ENCODE measurements around the gene C6orf120.

The C6orf120 gene

DNA sequence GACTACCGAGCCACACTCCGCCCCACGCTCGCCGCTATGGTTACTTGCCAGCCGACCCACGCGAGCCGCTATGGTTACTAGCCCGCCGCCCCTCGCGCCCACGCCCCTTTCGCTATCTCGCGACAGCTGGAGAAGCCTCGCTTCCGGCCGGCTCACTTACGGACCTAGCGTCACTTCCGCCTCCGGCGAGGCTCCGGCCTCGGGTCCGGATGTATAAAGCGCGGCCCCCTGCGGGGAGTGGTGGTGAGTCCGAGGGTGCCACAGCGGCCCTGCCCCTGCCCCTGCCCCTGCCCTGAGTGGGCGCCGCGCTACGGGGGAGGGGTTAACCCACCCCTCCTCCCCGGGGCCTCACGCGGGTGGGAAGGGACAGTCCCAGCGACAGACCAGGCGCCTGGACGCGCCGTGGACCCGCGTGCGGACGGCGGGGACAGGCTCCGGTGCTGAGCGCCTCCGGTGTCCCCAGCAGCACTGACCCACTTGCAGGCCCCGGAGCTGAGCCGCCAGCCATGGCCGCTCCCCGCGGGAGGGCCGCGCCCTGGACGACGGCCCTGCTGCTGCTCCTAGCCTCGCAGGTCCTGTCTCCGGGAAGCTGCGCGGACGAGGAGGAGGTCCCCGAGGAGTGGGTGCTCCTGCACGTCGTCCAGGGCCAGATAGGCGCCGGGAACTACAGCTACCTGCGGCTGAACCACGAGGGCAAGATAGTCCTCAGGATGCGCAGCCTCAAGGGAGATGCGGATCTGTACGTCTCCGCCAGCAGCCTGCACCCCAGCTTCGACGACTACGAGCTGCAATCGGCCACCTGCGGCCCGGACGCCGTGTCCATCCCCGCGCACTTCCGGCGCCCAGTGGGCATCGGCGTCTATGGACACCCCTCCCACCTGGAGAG is at the start of gene C6orf120, which contains the start of gene WDR27:
TSS of gene C6orf120 (plus strand) at position 173 of the 886 bp plus-strand sequence. CDS start at position 507, 334 bp downstream.
TSS of gene WDR27 (minus strand) at position 76 of the 886 bp plus-strand sequence. CDS start 13,024 bp downstream, outside the sequence.
- DNase-seq (ENCODE audit: low read depth), result peak; percentile 86
- TF ChIP-seq, protein P1, sequence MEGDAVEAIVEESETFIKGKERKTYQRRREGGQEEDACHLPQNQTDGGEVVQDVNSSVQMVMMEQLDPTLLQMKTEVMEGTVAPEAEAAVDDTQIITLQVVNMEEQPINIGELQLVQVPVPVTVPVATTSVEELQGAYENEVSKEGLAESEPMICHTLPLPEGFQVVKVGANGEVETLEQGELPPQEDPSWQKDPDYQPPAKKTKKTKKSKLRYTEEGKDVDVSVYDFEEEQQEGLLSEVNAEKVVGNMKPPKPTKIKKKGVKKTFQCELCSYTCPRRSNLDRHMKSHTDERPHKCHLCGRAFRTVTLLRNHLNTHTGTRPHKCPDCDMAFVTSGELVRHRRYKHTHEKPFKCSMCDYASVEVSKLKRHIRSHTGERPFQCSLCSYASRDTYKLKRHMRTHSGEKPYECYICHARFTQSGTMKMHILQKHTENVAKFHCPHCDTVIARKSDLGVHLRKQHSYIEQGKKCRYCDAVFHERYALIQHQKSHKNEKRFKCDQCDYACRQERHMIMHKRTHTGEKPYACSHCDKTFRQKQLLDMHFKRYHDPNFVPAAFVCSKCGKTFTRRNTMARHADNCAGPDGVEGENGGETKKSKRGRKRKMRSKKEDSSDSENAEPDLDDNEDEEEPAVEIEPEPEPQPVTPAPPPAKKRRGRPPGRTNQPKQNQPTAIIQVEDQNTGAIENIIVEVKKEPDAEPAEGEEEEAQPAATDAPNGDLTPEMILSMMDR (IDR thresholded peaks at IDR 0.05; ENCODE audit: low read depth, low read length, missing control alignments), result no peak
- H3K4me3 ChIP-seq (ENCODE audit: low read depth, low read length), result peak within 1 kb of the TSS; percentile 79

GRCh38 chr6:169652896-169653295 is 49.0 kb upstream of the C6orf120 start:
- DNase-seq (ENCODE audit: low read depth), result no peak
- TF ChIP-seq, protein P1 (IDR thresholded peaks at IDR 0.05; ENCODE audit: low read depth, low read length, missing control alignments), result no peak
- H3K4me3 ChIP-seq (ENCODE audit: low read depth, low read length), result no peak overlapping the region

GRCh38 chr6:169653691-169654090 is 48.2 kb upstream of the C6orf120 start:
- H3K4me3 ChIP-seq (ENCODE audit: low read depth, low read length), result no peak overlapping the region
- TF ChIP-seq, protein P1 (IDR thresholded peaks at IDR 0.05; ENCODE audit: low read depth, low read length, missing control alignments), result no peak
- DNase-seq (ENCODE audit: low read depth), result no peak

DNA sequence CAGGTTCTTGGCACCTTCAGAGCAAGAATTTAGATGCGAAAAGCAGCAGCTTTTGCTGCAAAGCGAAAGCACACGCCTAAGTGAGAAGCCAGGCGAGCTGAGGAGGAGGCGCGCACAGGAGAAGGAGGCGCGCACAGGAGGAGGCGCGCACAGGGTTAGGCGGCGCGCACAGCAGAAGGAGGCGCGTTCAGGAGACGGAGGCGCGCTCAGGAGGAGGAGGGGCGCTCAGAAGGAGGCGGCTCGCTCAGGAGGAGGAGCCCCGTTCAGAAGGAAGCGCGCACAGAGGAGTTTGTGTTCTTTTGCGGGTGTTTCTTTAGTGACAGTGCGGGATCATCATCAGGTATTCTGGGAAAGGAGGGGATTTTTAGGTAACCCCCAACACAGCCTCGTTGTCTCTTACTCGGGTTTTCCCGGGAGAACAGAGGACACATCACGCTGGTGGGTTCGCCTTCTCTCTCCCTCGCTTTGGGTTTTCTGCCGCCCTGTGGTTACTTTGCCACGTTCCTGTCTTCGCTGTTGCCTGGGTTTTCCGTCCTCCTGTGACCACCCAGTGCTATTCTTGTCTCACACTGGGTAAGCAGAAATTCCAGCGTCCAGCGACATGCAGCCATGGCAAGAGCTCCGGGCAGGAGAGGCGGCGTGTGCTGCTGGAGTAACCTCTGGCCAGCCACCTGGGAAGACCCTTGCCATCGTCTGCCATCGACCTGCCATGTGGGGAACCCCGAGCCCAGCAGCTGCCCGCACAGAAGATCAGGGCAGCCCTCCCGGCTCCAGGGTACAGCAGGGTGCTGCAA is 47.1 kb upstream of the C6orf120 start:
- TF ChIP-seq, protein P1 (IDR thresholded peaks at IDR 0.05; ENCODE audit: low read depth, low read length, missing control alignments), result no peak
- DNase-seq (ENCODE audit: low read depth), result peak; percentile 30
- H3K4me3 ChIP-seq (ENCODE audit: low read depth, low read length), result peak overlapping the region; percentile 60

- TF ChIP-seq, protein P1 (IDR thresholded peaks at IDR 0.05; ENCODE audit: low read depth, low read length, missing control alignments), result no peak
- no peak for DNase-seq (ENCODE audit: low read depth)
- H3K4me3 ChIP-seq (ENCODE audit: low read depth, low read length), result no peak overlapping the region
Observed at GRCh38 chr6:169656546-169657283, 45.2 kb upstream of the C6orf120 start.

GRCh38 chr6:169657284-169657610 is 44.7 kb upstream of the C6orf120 start:
- TF ChIP-seq, protein P1 (IDR thresholded peaks at IDR 0.05; ENCODE audit: low read depth, low read length, missing control alignments), result no peak
- DNase-seq (ENCODE audit: low read depth), result no peak

More at GRCh38 chr6:169657284-169657610, 44.7 kb upstream of the C6orf120 start:
- H3K4me3 ChIP-seq (ENCODE audit: low read depth, low read length), result no peak overlapping the region
